PC-9 (cell line): ENCODE measurements around the gene NFIA. TPM values are rescaled to one million over a fixed set of nuclear protein-coding genes. Genes with fewer than 3 reads are reported as not detected.

Source experiments
- BruUV-seq: library from RNA; stranded (reverse); fragments of 400-500 nt; replicated peaks from 2 replicates; lab custom pipeline; 2021; lab: Mats Ljungman, UMichigan
- CTCF ChIA-PET: fragments of 300-600 bp; sonication (Branson Sonifier 250); formaldehyde crosslinking; loops from one replicate; lab custom pipeline; 2022; ENCODE audit warnings: antibody characterized with exemption; lab: Charles Lee
- POLR2A ChIA-PET: fragments of 300-600 bp; sonication (Branson Sonifier 250); formaldehyde crosslinking; loops from one replicate; lab custom pipeline; 2022; ENCODE audit warnings: antibody characterized with exemption; ENCODE audit not compliant: unreplicated experiment; lab: Charles Lee
- DNase-seq, 2 experiments: peaks; one replicate each; pipeline versions ENCODE4 v3.0.0 to v3.0.0-alpha.2; 2015 to 2022; ENCODE audit warnings: mixed read lengths in 1 of 2
- H2AFZ ChIP-seq: fragments of 200-600 bp; sonication (generic); 2 replicates; pipeline ENCODE4 v1.8.1; 2017; ENCODE audit warnings: antibody characterized with exemption
- H3F3A ChIP-seq: fragments of 200-600 bp; sonication (generic); 2 replicates; pipeline ENCODE4 v1.8.1; 2017; ENCODE audit warnings: antibody characterized with exemption, mild to moderate bottlenecking, low read depth; ENCODE audit not compliant: insufficient read depth
- H3K27ac ChIP-seq: fragments of 200-600 bp; sonication (generic); 2 replicates; pipeline ENCODE4 v1.6.1; 2016; ENCODE audit warnings: mixed run types
- H3K27me3 ChIP-seq: fragments of 200-600 bp; sonication (generic); 2 replicates; pipeline ENCODE4 v1.6.1; 2016; ENCODE audit warnings: low read depth, mixed run types; ENCODE audit not compliant: insufficient read depth
- H3K36me3 ChIP-seq: fragments of 200-600 bp; sonication (generic); 2 replicates; pipeline ENCODE4 v1.6.1; 2016; ENCODE audit warnings: low read depth, mixed run types
- H3K4me1 ChIP-seq: fragments of 200-600 bp; sonication (generic); replicated peaks from 2 replicates; pipeline ENCODE4 v1.6.1; 2016; ENCODE audit warnings: mixed run types; ENCODE audit not compliant: insufficient read depth
- H3K4me2 ChIP-seq: fragments of 200-600 bp; sonication (generic); 2 replicates; pipeline ENCODE4 v1.6.1; 2017; ENCODE audit warnings: mixed run types
- H3K4me3 ChIP-seq: fragments of 200-600 bp; sonication (generic); 2 replicates; pipeline ENCODE4 v1.6.1; 2016; ENCODE audit warnings: mixed run types
- H3K79me2 ChIP-seq: fragments of 200-600 bp; sonication (generic); 2 replicates; pipeline ENCODE4 v1.6.1; 2017; ENCODE audit warnings: low read depth, mixed run types
- H3K9me2 ChIP-seq: fragments of 200-600 bp; sonication (generic); 2 replicates; pipeline ENCODE4 v1.8.1; 2017; ENCODE audit warnings: mild to moderate bottlenecking; ENCODE audit not compliant: insufficient read depth
- H3K9me3 ChIP-seq: fragments of 200-600 bp; sonication (generic); 2 replicates; pipeline ENCODE4 v1.8.1; 2016; ENCODE audit warnings: low read depth; ENCODE audit not compliant: insufficient read depth
- H4K20me1 ChIP-seq: fragments of 200-600 bp; sonication (generic); 2 replicates; pipeline ENCODE4 v1.8.1; 2017; ENCODE audit not compliant: insufficient read depth
- EZH2 ChIP-seq: fragments of 200-600 bp; sonication (generic); IDR thresholded peaks from 2 replicates; pipeline ENCODE4 v1.8.0; 2017; ENCODE audit warnings: antibody characterized with exemption, low read depth
- intact Hi-C: fragments of 100-400 bp; cut with micrococcal nuclease; formaldehyde crosslinking; loops from one replicate; pipeline ENCODE4 v1.10.0; 2022; ENCODE audit not compliant: unreplicated experiment
- total RNA-seq: library from RNA; stranded (reverse); gene quantifications from 2 replicates; pipeline ENCODE4 v1.2.3, GENCODE V29; 2021
- TF ChIP-seq, protein P1 (sequence below): fragments of 200-600 bp; sonication (generic); conservative IDR thresholded peaks from 2 replicates; pipeline ENCODE4 v1.6.1; 2017; ENCODE audit warnings: mixed run types, antibody characterized with exemption, mild to moderate bottlenecking, moderate library complexity

Gene NFIA
- total RNA-seq, 1 experiment from 2014 or later: 26.7 TPM

DNA sequence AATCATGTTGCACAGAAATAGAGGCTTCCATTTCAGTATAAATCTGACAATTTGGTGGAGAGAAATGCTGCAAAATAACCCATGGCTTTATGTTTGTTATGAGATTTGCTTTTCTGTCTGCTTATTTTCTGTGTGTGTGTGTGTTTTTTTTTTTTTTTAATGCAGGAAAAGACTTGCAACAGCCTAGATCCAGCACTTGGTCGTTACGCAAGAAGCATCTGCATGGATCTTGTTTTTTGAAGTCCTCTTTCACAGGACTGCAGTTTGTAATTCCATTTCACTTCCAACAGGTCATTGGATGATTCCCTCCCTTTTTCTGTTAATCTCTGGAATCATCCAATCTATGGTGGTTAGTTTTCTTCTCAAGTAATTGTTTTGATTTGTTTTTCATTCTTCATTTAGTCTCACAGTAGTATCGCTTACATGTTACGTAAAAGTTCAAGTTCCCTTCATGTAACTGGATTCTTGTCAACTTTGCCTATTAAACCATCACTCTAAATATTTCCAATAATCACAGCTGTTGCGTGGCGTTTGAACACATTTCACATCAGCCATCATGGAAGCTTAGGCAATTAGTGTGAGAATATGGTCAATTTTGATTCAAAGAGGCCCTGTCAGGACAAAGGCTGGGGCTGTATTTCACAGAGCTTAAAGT, 312.9 kb downstream of the NFIA start:
- Histone ChIP-seq H3K27me3 (no peaks in the 10 kb centered on the region), H3K79me2 (no peaks in the 10 kb centered on the region), H3K9me2 (no peaks in the 10 kb centered on the region), H3K27ac (no peak overlapping the region), H3F3A (no peaks in the 10 kb centered on the region), H3K9me3 (no peaks in the 10 kb centered on the region), H2AFZ (no peak overlapping the region), H3K4me2 (no peak overlapping the region), H3K4me3 (no peak overlapping the region), H3K4me1 (no peaks in the 10 kb centered on the region), H4K20me1 (no peaks in the 10 kb centered on the region), H3K36me3 (no peaks in the 10 kb centered on the region)
- TF ChIP-seq EZH2: no peak
- TF ChIP-seq, protein P1, sequence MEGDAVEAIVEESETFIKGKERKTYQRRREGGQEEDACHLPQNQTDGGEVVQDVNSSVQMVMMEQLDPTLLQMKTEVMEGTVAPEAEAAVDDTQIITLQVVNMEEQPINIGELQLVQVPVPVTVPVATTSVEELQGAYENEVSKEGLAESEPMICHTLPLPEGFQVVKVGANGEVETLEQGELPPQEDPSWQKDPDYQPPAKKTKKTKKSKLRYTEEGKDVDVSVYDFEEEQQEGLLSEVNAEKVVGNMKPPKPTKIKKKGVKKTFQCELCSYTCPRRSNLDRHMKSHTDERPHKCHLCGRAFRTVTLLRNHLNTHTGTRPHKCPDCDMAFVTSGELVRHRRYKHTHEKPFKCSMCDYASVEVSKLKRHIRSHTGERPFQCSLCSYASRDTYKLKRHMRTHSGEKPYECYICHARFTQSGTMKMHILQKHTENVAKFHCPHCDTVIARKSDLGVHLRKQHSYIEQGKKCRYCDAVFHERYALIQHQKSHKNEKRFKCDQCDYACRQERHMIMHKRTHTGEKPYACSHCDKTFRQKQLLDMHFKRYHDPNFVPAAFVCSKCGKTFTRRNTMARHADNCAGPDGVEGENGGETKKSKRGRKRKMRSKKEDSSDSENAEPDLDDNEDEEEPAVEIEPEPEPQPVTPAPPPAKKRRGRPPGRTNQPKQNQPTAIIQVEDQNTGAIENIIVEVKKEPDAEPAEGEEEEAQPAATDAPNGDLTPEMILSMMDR: no peak
- ChIA-PET POLR2A (interaction anchor here (0.7 kb wide), 1 partner anchor 352 kb away, joined by 9 read pairs; no protein-coding TSS in a partner anchor), CTCF (no interaction called here)
- BruUV-seq: no TSS peak
- intact Hi-C loops: no loop called here
- DNase-seq: no peak

DNA sequence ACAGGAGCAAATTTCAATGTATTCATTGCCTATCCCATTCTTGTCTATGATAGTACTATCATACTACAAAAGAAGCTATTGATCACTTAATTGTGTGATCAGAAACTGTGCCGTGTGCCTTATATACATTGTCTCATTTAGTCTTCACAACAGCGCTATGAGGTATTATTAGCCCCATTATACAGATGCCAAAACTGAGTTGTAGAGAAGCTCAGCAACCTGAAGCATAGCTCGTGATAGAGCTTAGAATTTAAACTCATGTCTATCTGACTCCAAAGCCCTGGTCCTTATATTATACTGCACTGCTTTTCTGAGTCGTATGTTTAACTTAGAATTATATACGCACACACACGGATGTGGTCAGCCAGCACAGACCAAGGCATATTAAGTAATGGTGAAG, 315.1 kb downstream of the NFIA start:
- no peak for TF ChIP-seq EZH2
- TF ChIP-seq, protein P1: no peak
- intact Hi-C loops: no loop called here
- POLR2A ChIA-PET: no interaction called here

DNA sequence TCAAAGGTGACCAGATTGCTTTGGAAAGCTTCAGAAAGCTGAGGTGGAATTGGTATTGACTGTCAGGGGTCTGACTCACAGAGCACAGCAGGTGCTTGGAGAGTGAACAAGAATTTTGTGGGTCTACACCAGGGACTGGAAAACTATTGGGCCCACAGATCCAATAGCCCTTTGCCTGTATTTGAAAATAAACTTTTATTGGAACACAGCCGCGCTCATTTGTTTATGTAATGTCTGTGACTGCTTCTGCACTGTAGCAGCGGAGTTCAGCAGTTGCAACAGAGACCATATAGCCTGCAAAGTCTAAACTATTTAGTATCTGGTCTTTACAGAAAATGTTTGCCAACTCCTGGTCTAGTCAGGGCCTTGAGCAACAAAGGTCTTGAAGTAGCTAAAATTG, 315.6 kb downstream of the NFIA start:
- H3K4me1 ChIP-seq: no peaks in the 10 kb centered on the region

More for the DNA sequence above, 315.1 kb downstream of the NFIA start:
- Histone ChIP-seq H3F3A (no peaks in the 10 kb centered on the region), H3K4me2 (no peak overlapping the region), H3K79me2 (no peaks in the 10 kb centered on the region), H3K4me3 (no peak overlapping the region), H2AFZ (no peak overlapping the region), H3K27ac (no peak overlapping the region), H3K9me2 (no peaks in the 10 kb centered on the region), H3K27me3 (no peaks in the 10 kb centered on the region), H3K36me3 (no peaks in the 10 kb centered on the region), H4K20me1 (no peaks in the 10 kb centered on the region), H3K4me1 (no peaks in the 10 kb centered on the region), H3K9me3 (no peaks in the 10 kb centered on the region)
- no TSS peak for BruUV-seq
- CTCF ChIA-PET: no interaction called here
- no peak for DNase-seq

More for the DNA sequence above, 315.6 kb downstream of the NFIA start:
- Histone ChIP-seq H3K27me3 (no peaks in the 10 kb centered on the region), H3K4me3 (no peak overlapping the region), H3K4me2 (no peak overlapping the region), H2AFZ (no peak overlapping the region), H3K36me3 (no peaks in the 10 kb centered on the region), H4K20me1 (no peaks in the 10 kb centered on the region), H3F3A (no peaks in the 10 kb centered on the region), H3K9me3 (no peaks in the 10 kb centered on the region), H3K9me2 (no peaks in the 10 kb centered on the region), H3K79me2 (no peaks in the 10 kb centered on the region), H3K27ac (no peak overlapping the region)
- CTCF ChIA-PET: no interaction called here
- intact Hi-C loops: no loop called here
- TF ChIP-seq EZH2: no peak
- TF ChIP-seq, protein P1: no peak
- no TSS peak for BruUV-seq
- no peak for DNase-seq
- POLR2A ChIA-PET: no interaction called here
